HG02588 (cell line): ENCODE measurements around the gene FDXR.

Source experiments
- ATAC-seq: cut with Tn5 transposase; IDR thresholded peaks from one replicate; pipeline ENCODE4 v1.9.1; 2021; ENCODE audit warnings: mild to moderate bottlenecking, moderate library complexity; ENCODE audit not compliant: unreplicated experiment

Gene FDXR

DNA sequence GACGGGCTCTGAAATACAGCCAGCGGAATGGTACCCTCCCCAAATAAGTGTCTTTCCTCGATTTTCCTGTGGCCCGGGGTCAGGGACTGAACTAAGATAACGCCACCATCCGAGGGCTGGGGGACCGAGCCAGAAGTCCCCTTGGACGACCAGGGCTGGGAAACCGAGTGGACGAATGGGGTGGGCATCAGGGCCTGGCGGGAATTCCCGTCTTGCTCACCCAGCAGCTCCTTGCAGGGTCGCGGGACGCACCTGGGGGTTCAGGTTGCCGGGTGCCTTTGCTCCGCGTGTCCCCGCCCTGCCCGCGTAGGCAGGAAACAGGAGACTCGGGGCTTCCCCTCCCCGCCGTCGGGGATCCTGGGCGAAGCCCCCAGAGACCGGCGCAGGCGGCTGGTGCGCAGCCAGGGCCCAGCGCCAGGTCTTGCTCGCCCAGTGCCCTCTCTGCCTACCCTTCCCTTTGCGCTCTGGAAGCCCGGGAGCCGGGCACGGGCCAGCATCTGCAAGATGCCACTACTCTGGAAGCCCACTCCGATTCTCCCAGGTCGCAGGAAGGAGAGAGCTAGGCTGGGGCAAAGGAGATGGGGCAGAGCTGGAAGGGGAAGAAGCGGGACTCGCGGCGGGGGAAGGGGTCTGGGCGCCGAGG lies 12.4 kb downstream of the FDXR start:
- no peak for ATAC-seq

DNA sequence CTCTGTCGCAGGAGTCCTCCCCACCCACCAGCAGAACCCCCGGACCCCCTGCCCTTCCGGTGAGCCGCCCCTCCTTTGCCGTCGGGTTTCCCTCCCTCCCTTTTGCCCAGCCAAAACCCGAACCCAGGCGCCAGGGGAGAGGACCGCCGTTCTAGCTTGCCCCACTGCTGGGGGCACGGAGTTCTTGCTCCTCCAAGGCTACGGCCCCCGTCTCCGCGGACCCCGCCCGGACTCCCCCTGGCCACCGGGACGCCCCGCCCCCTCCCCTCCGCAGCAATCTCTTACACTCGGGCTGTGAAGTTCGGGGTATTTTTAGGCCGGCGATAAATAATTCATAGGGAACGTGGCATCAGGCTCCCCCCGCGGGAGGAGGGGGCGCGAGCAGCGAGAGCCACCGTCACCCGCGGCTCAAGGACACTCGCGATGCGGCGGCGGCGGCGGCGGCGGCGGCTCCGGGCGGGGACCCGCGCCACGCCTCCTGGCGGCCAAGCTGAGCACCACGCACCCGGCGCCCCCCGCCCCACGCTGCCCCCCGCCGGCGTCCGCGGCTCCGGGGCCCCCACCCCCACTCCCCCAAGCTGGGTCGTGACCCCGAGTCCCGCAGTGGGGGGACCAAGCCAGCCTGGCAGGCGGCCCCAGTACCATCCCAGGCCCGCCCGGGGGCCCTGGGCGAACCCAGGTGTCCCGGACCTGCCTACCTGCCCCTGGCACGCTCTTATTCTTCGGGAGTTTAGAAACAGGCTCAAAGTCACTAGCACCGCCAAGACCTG lies 13.2 kb downstream of the FDXR start, which contains the start of gene GRIN2C:
Gene GRIN2C, minus strand, starts transcription at position 427 of the 770 bp plus-strand sequence. CDS start 4,793 bp downstream, outside the sequence.
- no peak for ATAC-seq

DNA sequence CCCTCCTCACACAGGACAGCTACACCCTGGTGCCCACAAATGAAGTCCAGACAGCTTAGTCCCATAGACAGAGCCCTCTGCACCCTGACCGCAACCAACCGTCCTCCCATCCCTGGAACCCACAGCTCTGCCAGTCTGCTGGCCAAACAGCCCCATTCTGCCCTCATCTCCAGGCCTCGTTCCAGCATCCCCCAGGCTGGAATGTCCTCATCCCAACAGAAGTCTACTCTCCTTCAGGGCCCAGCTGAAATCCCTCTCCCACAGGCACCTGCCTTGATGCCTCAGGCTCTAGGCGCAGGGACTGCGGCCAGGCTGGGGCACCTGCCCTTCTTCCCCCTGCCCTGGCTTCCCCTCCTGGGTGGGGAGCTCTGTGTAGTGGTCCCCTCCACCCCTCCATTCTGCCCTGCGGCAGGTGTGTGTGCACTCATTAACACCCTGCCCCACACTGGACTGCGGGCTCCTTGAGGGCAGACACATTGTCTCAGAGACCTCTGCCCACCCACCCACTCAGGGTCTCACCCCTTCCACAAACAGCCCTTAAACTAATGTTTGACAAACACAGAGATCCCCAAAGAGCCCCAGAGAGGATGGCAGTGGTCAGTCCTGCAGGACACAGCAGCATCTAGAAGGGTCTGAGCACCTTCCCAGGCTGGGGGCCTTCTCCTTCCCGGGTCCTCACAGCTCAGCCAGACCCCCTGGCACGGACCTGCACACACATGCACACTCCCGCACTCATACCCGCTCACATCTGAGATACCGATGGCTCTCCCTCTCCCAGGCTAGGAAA lies 13.9 kb downstream of the FDXR start:
- no peak for ATAC-seq

GRCh38 chr17:74857191-74857590 lies 15.6 kb downstream of the FDXR start:
- no peak for ATAC-seq

DNA sequence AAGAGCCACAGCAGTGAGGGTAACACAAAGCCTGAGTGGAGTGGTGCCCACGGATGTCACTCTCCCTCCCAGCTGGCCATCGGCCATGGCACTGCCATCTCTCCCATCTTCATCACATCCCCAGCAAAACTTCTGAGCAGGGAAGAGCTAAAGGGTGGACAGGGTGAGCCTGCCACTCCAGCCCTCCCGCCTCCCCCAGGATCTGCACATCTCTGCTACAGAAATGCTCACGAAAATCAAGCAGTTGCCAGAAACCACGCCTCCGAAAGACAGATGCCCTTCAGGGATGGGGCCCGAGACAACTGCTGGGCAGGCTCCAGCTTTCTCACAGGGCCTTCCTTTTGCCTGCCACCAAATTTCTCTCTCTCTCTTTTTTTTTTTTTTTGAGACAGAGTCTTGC lies 16.7 kb downstream of the FDXR start:
- ATAC-seq, result no peak

- no peak for ATAC-seq
These were observed 17.5 kb downstream of the FDXR start for GRCh38 chr17:74855323-74855722.

GRCh38 chr17:74854792-74855191 lies 18.0 kb downstream of the FDXR start:
- no peak for ATAC-seq

DNA sequence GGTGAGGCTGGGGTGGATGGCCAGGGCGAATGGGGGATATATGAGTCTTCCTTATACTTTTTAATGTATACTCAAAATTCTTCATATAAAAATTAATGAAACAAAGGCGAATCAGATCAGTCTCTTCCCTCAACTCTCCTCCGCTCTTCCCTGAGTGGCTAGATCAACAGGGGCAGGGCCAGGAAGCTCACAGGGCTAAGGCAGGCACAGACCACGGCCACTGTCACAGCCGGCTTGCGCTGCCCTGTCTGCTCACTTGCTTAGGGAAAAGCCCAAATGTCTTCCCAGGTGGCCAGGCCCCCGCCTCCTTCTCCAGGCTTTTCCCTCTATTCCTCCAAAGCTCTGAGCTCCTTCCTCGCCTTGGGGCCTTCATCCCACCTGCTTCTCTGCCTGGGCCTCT lies 19.1 kb downstream of the FDXR start:
- no peak for ATAC-seq

DNA sequence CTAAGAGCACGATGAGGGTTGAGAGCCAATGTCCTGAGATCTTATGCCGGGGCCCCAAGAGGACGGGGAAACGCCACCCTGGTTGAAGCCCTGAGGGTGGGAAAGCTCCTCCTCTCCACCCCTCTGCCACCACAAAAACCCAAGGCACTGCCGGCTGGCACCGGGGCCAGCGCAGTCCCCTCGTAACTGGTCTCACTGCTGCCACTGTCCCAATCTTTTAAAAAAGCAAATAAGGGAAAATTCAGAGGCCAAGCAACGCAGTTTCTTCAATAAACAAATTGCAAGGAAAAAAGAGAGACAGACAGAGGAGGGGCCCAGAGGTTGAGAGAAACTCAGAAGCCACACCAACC lies 19.8 kb downstream of the FDXR start:
- ATAC-seq, result no peak

GRCh38 chr17:74852237-74853047 lies 20.4 kb downstream of the FDXR start:
- ATAC-seq, result no peak

DNA sequence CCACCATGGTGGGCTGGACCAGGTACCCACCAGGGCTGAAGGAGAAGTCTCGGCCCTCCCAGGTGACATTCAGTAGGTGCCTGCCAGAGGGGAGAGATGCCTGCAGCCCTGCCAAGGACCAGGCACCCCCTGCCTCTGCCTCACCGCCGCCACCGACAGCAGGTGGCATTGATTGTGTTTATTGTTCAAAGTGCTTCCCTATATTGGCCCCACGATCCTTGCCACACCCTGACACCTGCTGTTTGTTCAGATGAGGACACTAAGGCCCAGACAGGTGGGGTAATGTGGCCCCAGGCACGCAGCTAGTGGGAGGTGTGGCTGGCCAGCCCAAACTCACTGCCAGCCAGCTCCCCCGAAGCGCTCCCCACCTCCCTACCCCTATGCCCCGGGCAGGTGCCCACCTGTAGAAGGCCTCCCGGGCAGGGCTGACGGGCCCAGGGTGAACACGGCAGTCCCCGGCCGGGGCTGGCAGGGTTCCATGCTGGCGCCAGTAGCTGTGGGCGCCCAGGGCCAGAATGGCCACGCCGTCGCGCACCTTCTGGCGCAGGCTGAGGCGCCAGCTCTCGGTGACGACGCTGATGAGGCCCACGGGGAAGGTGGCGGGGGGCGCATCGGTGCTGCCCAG lies 21.1 kb downstream of the FDXR start:
- no peak for ATAC-seq

GRCh38 chr17:74850914-74851313 lies 21.9 kb downstream of the FDXR start:
- ATAC-seq, result no peak

DNA sequence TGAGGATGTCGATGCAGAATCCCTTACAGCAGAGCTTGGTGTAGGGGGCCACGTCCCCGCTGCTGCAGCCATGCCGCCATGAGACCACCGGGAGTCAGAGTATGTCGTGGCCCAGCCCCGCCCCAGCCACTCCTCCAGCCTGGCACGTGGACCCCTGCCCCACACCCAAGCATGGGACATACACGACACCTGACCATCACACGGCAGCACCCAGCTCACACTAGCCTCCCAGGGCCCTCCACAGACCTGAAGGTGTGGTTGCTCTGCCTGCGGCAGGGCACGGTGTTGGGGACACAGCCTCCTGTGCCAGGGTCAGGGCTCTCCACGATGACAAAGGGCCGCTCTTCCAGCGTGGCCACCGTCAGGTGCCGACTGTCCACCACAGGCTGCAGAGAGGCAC lies 22.5 kb downstream of the FDXR start:
- ATAC-seq, result no peak

GRCh38 chr17:74848656-74849399 lies 24.0 kb downstream of the FDXR start:
- ATAC-seq, result no peak

DNA sequence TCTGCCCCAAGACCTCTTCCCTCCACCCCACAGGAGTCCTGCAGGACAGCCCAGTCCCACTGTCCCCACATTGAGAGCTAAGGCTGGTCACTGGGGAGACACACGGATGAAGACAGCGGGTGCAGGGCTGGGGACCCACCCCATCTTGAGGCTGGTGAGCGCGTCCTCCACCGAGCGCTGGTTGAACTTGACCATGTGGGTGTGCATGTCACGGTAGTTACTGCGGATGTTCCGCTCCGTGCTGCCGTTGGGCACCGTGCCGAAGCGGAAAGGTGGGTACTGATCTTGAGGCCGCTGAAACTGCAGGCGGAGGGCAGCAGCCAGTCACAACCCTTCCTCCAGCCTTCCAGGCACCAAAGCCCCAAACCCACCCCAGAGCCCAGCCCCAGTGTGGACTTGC lies 26.2 kb downstream of the FDXR start:
- ATAC-seq, result no peak

GRCh38 chr17:74843352-74843627 lies 29.5 kb downstream of the FDXR start:
- ATAC-seq, result no peak

DNA sequence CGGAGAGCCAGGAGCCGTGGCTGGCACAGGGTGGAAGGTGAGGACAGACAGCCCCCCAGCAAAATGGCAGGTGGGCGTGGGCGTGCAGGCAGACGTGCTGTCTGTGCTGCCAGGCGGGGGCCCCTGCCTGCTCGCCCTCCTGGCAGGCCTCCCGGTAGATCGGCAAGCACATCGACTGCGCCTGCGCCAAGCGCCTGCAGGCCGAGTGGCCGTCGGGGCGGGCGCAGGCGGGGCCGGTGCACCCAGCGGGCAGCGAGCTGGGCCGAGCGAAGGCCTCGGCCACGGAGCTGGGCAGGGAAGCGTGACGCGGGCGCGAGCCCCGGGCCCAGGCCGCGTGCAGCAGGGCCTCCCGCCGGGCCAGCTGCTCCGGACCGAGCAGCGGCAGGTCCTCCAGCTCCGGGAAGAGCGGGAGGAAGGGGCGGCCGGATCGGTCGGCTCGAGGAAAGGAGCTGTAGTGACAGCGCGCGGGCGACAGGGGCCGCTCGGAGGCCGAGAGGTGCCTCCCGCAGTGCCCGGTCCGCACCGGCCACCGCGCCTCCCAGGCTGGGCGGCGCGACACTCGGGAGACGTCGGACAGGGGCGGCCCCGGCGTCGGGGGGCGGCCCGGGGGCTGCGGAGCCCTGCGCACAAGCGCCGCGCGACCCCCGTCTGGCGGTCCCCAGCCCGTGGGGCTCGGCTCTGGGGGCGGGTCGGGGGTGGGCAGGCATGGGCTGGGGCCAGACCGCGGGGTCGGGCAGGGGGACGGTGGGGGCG lies 30.0 kb downstream of the FDXR start:
- no peak for ATAC-seq

- no peak for ATAC-seq
These were observed 30.6 kb downstream of the FDXR start for GRCh38 chr17:74842146-74842598.

GRCh38 chr17:74840989-74841666 lies 31.7 kb downstream of the FDXR start:
- no peak for ATAC-seq
